Endothelial cell of umbilical vein (primary cell): ENCODE measurements around the gene JAKMIP1.

Experiments used
- CTCF ChIP-seq, 2 donors: IDR thresholded peaks; 1 replicate in 1 of 2; 2 replicates in 1 of 2; pipeline ENCODE4 v1.5.1; 2011; ENCODE audit warnings: low read length in 2 of 2, mild to moderate bottlenecking in 2 of 2, moderate library complexity in 2 of 2, control low read depth in 1 of 2, inconsistent platforms in 1 of 2, low read depth in 1 of 2; ENCODE audit not compliant: insufficient read depth in 1 of 2; ENCODE audit errors: extremely low read depth in 1 of 2
- EZH2 ChIP-seq: IDR thresholded peaks from 2 replicates; pipeline ENCODE4 v1.6.1; 2012; ENCODE audit warnings: borderline replicate concordance, low read depth, mild to moderate bottlenecking, moderate library complexity, low read length, inconsistent platforms; ENCODE audit not compliant: severe bottlenecking
- MAX ChIP-seq: IDR thresholded peaks from 2 replicates; pipeline ENCODE4 v1.6.1; 2011; ENCODE audit not compliant: insufficient read depth, insufficient read length
- POLR2A ChIP-seq: IDR thresholded peaks from 2 replicates; pipeline ENCODE4 v1.6.1; 2012; ENCODE audit warnings: low read depth, mild to moderate bottlenecking, control low read depth, low read length

DNA sequence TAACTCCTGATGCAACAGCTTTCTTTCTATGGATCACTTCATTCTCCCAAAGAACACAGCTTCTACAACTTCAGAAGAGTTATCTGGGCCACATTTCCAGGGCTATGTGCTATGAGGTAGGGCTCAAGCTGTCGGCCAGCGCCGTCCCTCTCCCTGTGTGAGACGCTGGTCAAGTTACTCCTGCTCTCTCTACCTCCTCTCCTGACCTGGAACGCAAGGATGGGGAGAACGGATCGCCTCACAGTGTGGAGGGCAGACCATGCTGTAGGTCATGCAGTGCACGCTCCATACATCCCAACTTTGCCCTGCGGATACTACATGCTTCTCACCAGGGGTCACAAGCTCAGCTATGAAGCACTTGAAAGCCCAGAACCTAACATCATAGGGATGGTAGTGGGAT, 42.4 kb downstream of the JAKMIP1 start:
- TF ChIP-seq CTCF (IDR thresholded peaks at IDR 0.05; ENCODE audit: extremely low read depth in 1 of 2, insufficient read depth in 1 of 2, low read depth in 1 of 2, low read length in 2 of 2) (no peak), POLR2A (no peak), MAX (no peak), EZH2 (no peak)
